SK-N-SH (cell line): ENCODE results near the gene CEP57L1. TPM values are rescaled to one million over a fixed set of nuclear protein-coding genes. Genes with fewer than 3 reads are reported as not detected.

ENCODE experiments used
- CTCF ChIA-PET: fragments of 300-600, 350-600 bp; formaldehyde crosslinking; extraction: SDS; loops from one replicate; lab custom pipeline; 2021; lab: Yijun Ruan, JAX
- POLR2A ChIA-PET: fragments of 350-600 bp; sonication (Branson Sonifier 250); formaldehyde crosslinking; extraction: SDS; loops from one replicate; lab custom pipeline; 2020; ENCODE audit warnings: antibody characterized with exemption, inconsistent platforms; lab: Yijun Ruan, JAX
- DNase-seq: peaks from one replicate; pipeline ENCODE4 v3.0.0; 2012
- H2AFZ ChIP-seq: fragments of 200-600 bp; sonication (generic); 2 replicates; pipeline ENCODE4 v1.8.1; 2016; ENCODE audit warnings: antibody characterized with exemption, mild to moderate bottlenecking, low read depth
- H3F3A ChIP-seq: fragments of 200-600 bp; sonication (generic); replicated peaks from 2 replicates; pipeline ENCODE3; 2016; ENCODE audit warnings: antibody characterized with exemption, mild to moderate bottlenecking; ENCODE audit not compliant: insufficient read depth
- H3K27ac ChIP-seq, 2 experiments: fragments of 200-500 bp in 1 of 2; fragments of 200-600 bp in 1 of 2; sonication (Bioruptor generic) in 1 of 2; sonication (generic), shearing (Covaris generic) in 1 of 2; 2 replicates each; pipeline versions ENCODE4 v1.5.1 to v1.6.1; 2014 to 2016; ENCODE audit warnings: low read depth in 2 of 2, inconsistent platforms in 1 of 2, low read length in 1 of 2, mild to moderate bottlenecking in 1 of 2, mixed read lengths in 1 of 2
- H3K27me3 ChIP-seq: fragments of 200-600 bp; sonication (generic), shearing (Covaris generic); 2 replicates; pipeline ENCODE4 v1.6.1; 2016; ENCODE audit warnings: mixed run types; ENCODE audit not compliant: insufficient read depth
- H3K36me3 ChIP-seq, 2 experiments: fragments of 200-500 bp in 1 of 2; fragments of 200-600 bp in 1 of 2; sonication (Bioruptor generic) in 1 of 2; sonication (generic) in 1 of 2; replicated peaks in 1 of 2; 2 replicates each; pipeline versions ENCODE3 to v1.5.1; 2014 to 2016; ENCODE audit warnings: low read length in 1 of 2, mild to moderate bottlenecking in 1 of 2; ENCODE audit not compliant: insufficient read depth in 2 of 2, control insufficient read depth in 1 of 2
- H3K4me1 ChIP-seq, 2 experiments: fragments of 200-500 bp in 1 of 2; fragments of 200-600 bp in 1 of 2; sonication (Bioruptor generic) in 1 of 2; sonication (generic), shearing (Covaris generic) in 1 of 2; 2 replicates each; pipeline versions ENCODE4 v1.5.1 to v1.6.1; 2014 to 2016; ENCODE audit warnings: low read depth in 1 of 2, low read length in 1 of 2, mixed run types in 1 of 2; ENCODE audit not compliant: insufficient read depth in 2 of 2, control insufficient read depth in 1 of 2
- H3K4me2 ChIP-seq: fragments of 200-600 bp; sonication (generic), shearing (Covaris generic); 2 replicates; pipeline ENCODE4 v1.6.1; 2017; ENCODE audit warnings: mixed run types
- H3K4me3 ChIP-seq, 2 experiments: fragments of 200-500 bp in 1 of 2; fragments of 200-600 bp in 1 of 2; sonication (Bioruptor generic) in 1 of 2; sonication (generic), shearing (Covaris generic) in 1 of 2; 2 replicates each; pipeline versions ENCODE4 v1.5.1 to v1.8.1; 2014 to 2016; ENCODE audit warnings: low read depth in 2 of 2, inconsistent platforms in 1 of 2, low read length in 1 of 2, mild to moderate bottlenecking in 1 of 2, mixed read lengths in 1 of 2, moderate library complexity in 1 of 2
- H3K79me2 ChIP-seq: fragments of 200-600 bp; sonication (generic); 2 replicates; pipeline ENCODE4 v1.8.1; 2017; ENCODE audit warnings: mild to moderate bottlenecking; ENCODE audit not compliant: insufficient read depth
- H3K9ac ChIP-seq: fragments of 200-600 bp; sonication (generic); 2 replicates; pipeline ENCODE4 v1.6.1; 2017; ENCODE audit warnings: mixed run types
- H3K9me2 ChIP-seq: fragments of 200-600 bp; sonication (generic); 2 replicates; pipeline ENCODE4 v1.6.1; 2017; ENCODE audit warnings: mixed run types
- H3K9me3 ChIP-seq: fragments of 200-600 bp; sonication (generic); 2 replicates; pipeline ENCODE4 v1.6.1; 2017; ENCODE audit warnings: mixed run types, mild to moderate bottlenecking, moderate library complexity
- H4K20me1 ChIP-seq: fragments of 200-600 bp; sonication (generic); 2 replicates; pipeline ENCODE4 v1.6.1; 2017; ENCODE audit warnings: mild to moderate bottlenecking, mixed run types; ENCODE audit not compliant: insufficient read depth
- EP300 ChIP-seq, 2 experiments: IDR thresholded peaks; 2 replicates each; pipeline versions ENCODE4 v1.4.0 to v1.6.1; 2012; ENCODE audit warnings: borderline replicate concordance in 1 of 2, low read depth in 1 of 2, low read length in 1 of 2
- JUND ChIP-seq: IDR thresholded peaks from 2 replicates; pipeline ENCODE4 v1.4.0; 2012
- NFIC ChIP-seq: IDR thresholded peaks from 2 replicates; pipeline ENCODE4 v1.4.0; 2012; ENCODE audit warnings: borderline replicate concordance
- NRF1 ChIP-seq: IDR thresholded peaks from 2 replicates; pipeline ENCODE4 v1.6.1; 2012; ENCODE audit warnings: low read depth, mild to moderate bottlenecking, low read length
- PBX3 ChIP-seq: IDR thresholded peaks from 2 replicates; pipeline ENCODE4; 2012
- RCOR1 ChIP-seq: fragments of 150-350 bp; IDR thresholded peaks from 2 replicates; pipeline ENCODE4 v1.6.1; 2017; ENCODE audit warnings: antibody characterized with exemption, low read length
- REST ChIP-seq: IDR thresholded peaks from 2 replicates; pipeline ENCODE4 v1.6.1; 2012; ENCODE audit warnings: mild to moderate bottlenecking, low read depth, low read length, moderate library complexity
- RXRA ChIP-seq: IDR thresholded peaks from 2 replicates; pipeline ENCODE4 v1.4.0; 2012; ENCODE audit warnings: low read depth, mild to moderate bottlenecking, borderline replicate concordance
- TAF1 ChIP-seq: IDR thresholded peaks from 2 replicates; pipeline ENCODE4 v1.6.1; 2012; ENCODE audit warnings: low read depth, mild to moderate bottlenecking, low read length, moderate library complexity, borderline replicate concordance
- TEAD4 ChIP-seq: IDR thresholded peaks from 2 replicates; pipeline ENCODE4 v1.4.0; 2012; ENCODE audit warnings: mild to moderate bottlenecking, borderline replicate concordance; ENCODE audit not compliant: insufficient read depth
- USF2 ChIP-seq: fragments of 150-350 bp; IDR thresholded peaks from 2 replicates; pipeline ENCODE4 v1.6.1; 2017; ENCODE audit warnings: antibody characterized with exemption, low read length, low read depth, borderline replicate concordance
- WGBS: methylation state at CpG from one replicate; pipeline ENCODE4 v1.1.6; 2017; ENCODE audit warnings: low lambda C conversion rate; 5-methylcytosine and 5-hydroxymethylcytosine counted together
- polyA plus RNA-seq, 3 experiments: library from polyadenylated mRNA; depleted of rRNA; stranded (reverse); fragments of >200 nt; gene quantifications; 2 replicates each; pipeline ENCODE4 v1.2.3, GENCODE V29; 2012
- TF ChIP-seq, protein P1 (sequence below): IDR thresholded peaks from 2 replicates; pipeline ENCODE4 v1.4.0; 2012; ENCODE audit warnings: low read depth

Gene CEP57L1
- polyA plus RNA-seq, 1 of the 3 experiments (the other 2 are of a cell fraction), result 7.3 TPM

GRCh38 chr6:109048670-109049415, 46.5 kb upstream of the CEP57L1 start:
- H2AFZ ChIP-seq, result no peak overlapping the region
- H4K20me1 ChIP-seq, result no peaks in the 10 kb centered on the region
- peaks cover 0 to 4% of the 10 kb centered on the region in 2 experiments for H3K36me3 ChIP-seq
- no peaks in the 10 kb centered on the region for H3K27me3 ChIP-seq
- no peak for TF ChIP-seq PBX3
- no peak for TF ChIP-seq USF2
- TF ChIP-seq REST, result no peak
- TF ChIP-seq EP300 (IDR thresholded peaks at IDR 0.05; ENCODE audit: borderline replicate concordance in 1 of 2, low read depth in 1 of 2, low read length in 1 of 2), result no peak
- TF ChIP-seq RCOR1, result no peak
- TF ChIP-seq TEAD4, result no peak
- TF ChIP-seq JUND, result no peak
- TF ChIP-seq NRF1, result no peak
- TF ChIP-seq RXRA, result no peak
- TF ChIP-seq TAF1, result no peak
- TF ChIP-seq, protein P1, sequence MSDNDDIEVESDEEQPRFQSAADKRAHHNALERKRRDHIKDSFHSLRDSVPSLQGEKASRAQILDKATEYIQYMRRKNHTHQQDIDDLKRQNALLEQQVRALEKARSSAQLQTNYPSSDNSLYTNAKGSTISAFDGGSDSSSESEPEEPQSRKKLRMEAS, result no peak
- no peak for TF ChIP-seq NFIC
- peaks cover 3% of the 10 kb centered on the region for H3F3A ChIP-seq
- no peak overlapping the region for H3K9ac ChIP-seq
- peaks cover 3 to 8% of the 10 kb centered on the region in 2 experiments; a peak in 3 of 4 replicates for H3K4me1 ChIP-seq
- CTCF ChIA-PET, result interaction anchor here (0.7 to 1.5 kb wide), 4 partner anchors 9 to 104 kb away, joined by 3 to 4 read pairs (median 4); no protein-coding TSS in a partner anchor
- no peak overlapping the region for H3K4me2 ChIP-seq
- POLR2A ChIA-PET, result interaction anchor here (0.6 kb wide), 1 partner anchor 27 kb away, joined by 3 read pairs; no protein-coding TSS in a partner anchor
- WGBS, result 93% methylated on average over 3 of the region's 3 CpGs
- no peak for DNase-seq
- no peak overlapping the region for H3K27ac ChIP-seq
- H3K9me3 ChIP-seq, result no peaks in the 10 kb centered on the region
- H3K4me3 ChIP-seq, result no peak overlapping the region
- H3K9me2 ChIP-seq, result no peaks in the 10 kb centered on the region
- H3K79me2 ChIP-seq, result no peaks in the 10 kb centered on the region
